Sigmoid colon (tissue), 7 donors: ENCODE measurements around the gene DNAJC27. TPM values are rescaled to one million over a fixed set of nuclear protein-coding genes. Genes with fewer than 3 reads are reported as not detected.

ENCODE experiments used
- DNase-seq: peaks from one replicate; pipeline ENCODE4 v3.0.0-alpha.2; 2019
- H3K27ac ChIP-seq, 4 donors: fragments of 200-600 bp; sonication (generic); one replicate each; pipeline ENCODE4 v1.5.1; 2016 to 2019; ENCODE audit warnings: mild to moderate bottlenecking in 1 of 4
- H3K27me3 ChIP-seq, 3 donors: fragments of 200-600 bp; sonication (generic); one replicate each; pipeline ENCODE4 v1.5.1; 2019; ENCODE audit warnings: mild to moderate bottlenecking in 1 of 3
- H3K36me3 ChIP-seq, 4 donors: fragments of 200-600 bp; sonication (generic); one replicate each; pipeline ENCODE4 v1.5.1; 2016 to 2019
- H3K4me1 ChIP-seq, 4 donors: fragments of 200-600 bp; sonication (generic); one replicate each; pipeline ENCODE4 v1.5.1; 2017 to 2019
- H3K4me3 ChIP-seq, 4 donors: fragments of 200-600 bp; sonication (generic); one replicate each; pipeline ENCODE4 v1.5.1; 2017 to 2019; ENCODE audit warnings: mild to moderate bottlenecking in 2 of 4, moderate library complexity in 1 of 4
- H3K9me3 ChIP-seq, 4 donors: fragments of 200-600 bp in 3 of 4; sonication (generic) in 3 of 4; one replicate each; pipeline versions ENCODE4 v1.5.1 to v1.6.1; 2013 to 2019
- CTCF ChIP-seq, 4 experiments: fragments of 450-650 bp in 3 of 4; fragments of 200-600 bp in 1 of 4; IDR thresholded peaks; one replicate each; pipeline ENCODE4 v1.5.1; 2016 to 2019; ENCODE audit warnings: antibody characterized with exemption in 4 of 4, mild to moderate bottlenecking in 3 of 4, moderate library complexity in 2 of 4
- EP300 ChIP-seq, 4 donors: sonication (generic); formaldehyde crosslinking; IDR thresholded peaks; one replicate each; pipeline ENCODE4 v1.6.1; 2017; ENCODE audit warnings: antibody characterized with exemption in 4 of 4
- POLR2A ChIP-seq, 2 donors: fragments of 450-650 bp; IDR thresholded peaks; one replicate each; pipeline ENCODE4 v1.6.1; 2016; ENCODE audit warnings: antibody characterized with exemption in 2 of 2, mild to moderate bottlenecking in 2 of 2, moderate library complexity in 2 of 2
- POLR2AphosphoS5 ChIP-seq, 4 donors: sonication (generic); formaldehyde crosslinking; IDR thresholded peaks; one replicate each; pipeline ENCODE4 v1.6.1; 2017; ENCODE audit warnings: antibody characterized with exemption in 4 of 4
- WGBS, 2 donors: extraction: QIAGEN DNeasy Blood & Tissue Kit; methylation state at CpG; one replicate each; pipeline ENCODE4 v1.1.7; 2013; 5-methylcytosine and 5-hydroxymethylcytosine counted together
- intact Hi-C: fragments of 100-400 bp; cut with DNase I; formaldehyde crosslinking; loops from one replicate; pipeline ENCODE4 v1.15.1; 2023
- polyA plus RNA-seq, 3 donors: library from polyadenylated mRNA; stranded (reverse); fragments of 200-250 nt; gene quantifications; one replicate each; pipeline ENCODE4 v1.2.3, GENCODE V29; 2013
- total RNA-seq, 4 donors: library from RNA; depleted of rRNA; stranded (reverse); fragments of >200 nt; gene quantifications; one replicate each; pipeline ENCODE4 v1.1.0, GENCODE V29; 2016
- donor health status: healthy with polysubstance abuse.
- donor health status: Bipolar disorder and iron deficiency.
- donor health status: healthy.

DNAJC27 gene
- total and polyA plus RNA-seq, 7 donors: 0.60 to 12.5 (median 6.3) TPM

DNA sequence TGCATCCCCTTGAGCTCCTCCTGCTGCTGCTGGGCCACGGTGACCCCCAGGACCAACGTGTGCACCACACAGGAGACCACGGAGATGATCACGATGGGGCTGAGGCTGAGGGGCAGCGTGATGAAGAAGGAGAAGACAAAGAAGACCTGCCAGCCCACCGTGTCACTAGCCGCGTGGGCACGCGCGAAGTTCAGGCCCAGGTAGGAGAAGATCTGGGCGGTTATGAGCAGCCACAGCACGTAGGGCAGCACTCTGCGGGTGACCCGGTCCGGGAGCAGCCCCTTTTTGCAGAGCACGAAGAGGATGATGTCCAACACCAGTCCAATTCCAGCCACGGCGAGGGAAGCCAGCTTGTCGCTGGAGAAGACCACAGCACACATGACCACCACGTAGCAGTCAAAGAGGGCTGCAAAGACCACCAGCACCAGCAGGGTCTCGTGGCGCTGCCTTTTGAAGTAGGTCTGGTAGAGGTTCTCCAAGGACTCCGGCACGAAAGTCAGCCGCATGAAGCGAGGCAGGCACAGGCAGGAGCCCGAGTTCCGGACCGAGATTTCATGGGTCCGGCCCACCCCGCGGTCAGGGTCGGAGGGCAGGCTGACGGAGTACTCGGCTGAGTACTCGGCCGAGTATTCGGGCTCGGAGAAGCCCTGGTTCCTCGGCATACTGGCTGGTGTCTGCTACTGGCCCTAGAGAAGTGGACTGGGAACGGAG lies 53.3 kb downstream of the DNAJC27 start:
- Histone ChIP-seq H3K27ac (peak overlapping the region; percentile 59 to 72 (median 65)), H3K4me3 (peak overlapping the region; percentile 33 to 75 (median 69)), H3K27me3 (no peaks in the 10 kb centered on the region), H3K36me3 (no peaks in the 10 kb centered on the region), H3K4me1 (peaks cover 0 to 27% (median 17%) of the 10 kb centered on the region in 4 donors), H3K9me3 (no peaks in the 10 kb centered on the region)
- intact Hi-C loops: no loop called here
- no peak for TF ChIP-seq EP300 (IDR thresholded peaks at IDR 0.05)
- no peak for TF ChIP-seq CTCF (IDR thresholded peaks at IDR 0.05)
- no peak for TF ChIP-seq POLR2AphosphoS5 (IDR thresholded peaks at IDR 0.05)
- TF ChIP-seq POLR2A (IDR thresholded peaks at IDR 0.05): no peak
- no peak for DNase-seq
- 89 to 91% methylated on average over 42 of the region's 42 CpGs for WGBS, 2 donors

DNA sequence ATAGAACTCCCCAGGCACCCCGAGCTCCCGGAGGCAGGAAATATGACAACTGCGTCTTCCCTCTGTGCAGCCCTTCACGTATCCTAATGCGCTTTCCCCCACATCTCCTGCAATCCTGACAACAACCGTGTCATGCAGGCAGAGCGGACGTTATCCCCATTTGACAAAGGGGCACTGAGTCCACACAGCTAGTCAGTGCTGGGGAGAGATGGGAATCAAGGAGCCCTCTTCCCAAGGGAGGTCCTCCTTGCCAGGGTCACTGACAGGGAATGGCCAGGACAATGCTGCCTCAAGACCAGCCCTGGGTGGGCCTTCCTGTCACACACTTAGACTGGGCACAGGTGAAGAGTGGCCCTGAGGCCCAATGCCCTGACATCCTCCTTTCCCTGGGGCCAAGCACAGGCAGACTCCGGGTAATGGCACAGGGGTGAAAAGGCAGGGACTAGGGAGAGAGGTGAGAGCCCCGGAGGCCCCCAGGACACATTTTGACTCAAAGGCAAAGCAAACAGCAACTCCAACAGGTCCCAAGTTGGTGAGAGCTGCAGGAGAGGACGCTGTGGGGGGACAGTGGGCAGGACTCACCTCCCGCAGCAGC lies 53.9 kb downstream of the DNAJC27 start:
- no peaks in the 10 kb centered on the region for H3K36me3 ChIP-seq
- H3K27ac ChIP-seq: peak overlapping the region in 2 of 4 donors; percentile 18 to 22
- no peak for TF ChIP-seq CTCF (IDR thresholded peaks at IDR 0.05)
- no peak for TF ChIP-seq EP300 (IDR thresholded peaks at IDR 0.05)
- TF ChIP-seq POLR2A (IDR thresholded peaks at IDR 0.05): no peak
- TF ChIP-seq POLR2AphosphoS5 (IDR thresholded peaks at IDR 0.05): no peak
- intact Hi-C loops: no loop called here
- no peak for DNase-seq
- H3K4me1 ChIP-seq: peaks cover 0 to 27% (median 17%) of the 10 kb centered on the region in 4 donors
- peak overlapping the region in 3 of 4 donors; percentile 68 to 75 (median 70) for H3K4me3 ChIP-seq
- H3K9me3 ChIP-seq: no peaks in the 10 kb centered on the region
- WGBS, 2 donors: 92 to 93% methylated on average over 12 of the region's 12 CpGs
- H3K27me3 ChIP-seq: no peaks in the 10 kb centered on the region

DNA sequence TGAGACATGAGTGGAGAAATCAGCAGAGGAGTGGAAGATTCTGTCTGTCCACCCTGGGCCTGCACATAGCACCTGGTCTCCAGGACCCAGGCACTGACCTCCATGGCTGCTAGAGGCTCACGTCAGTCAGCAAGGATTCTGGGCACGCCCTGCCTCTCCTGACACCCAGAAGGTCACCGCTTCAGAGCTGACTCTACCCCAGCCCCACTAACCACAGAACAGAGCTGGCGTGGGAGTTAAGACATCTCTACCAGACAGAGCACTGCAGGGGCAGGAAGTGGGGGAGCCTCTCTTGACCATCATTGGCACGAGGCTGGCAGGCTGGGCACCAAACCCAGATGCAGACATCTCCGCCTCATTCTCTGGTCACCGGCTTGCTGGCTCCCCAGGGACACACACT lies 54.7 kb downstream of the DNAJC27 start:
- no peak for TF ChIP-seq POLR2A (IDR thresholded peaks at IDR 0.05)
- no peak for TF ChIP-seq POLR2AphosphoS5 (IDR thresholded peaks at IDR 0.05)
- no peaks in the 10 kb centered on the region for H3K9me3 ChIP-seq
- no peaks in the 10 kb centered on the region for H3K36me3 ChIP-seq
- intact Hi-C loops: no loop called here
- no peak for DNase-seq
- H3K4me3 ChIP-seq: peak overlapping the region in 2 of 4 donors; percentile 70 to 75
- H3K4me1 ChIP-seq: peaks cover 0 to 27% (median 17%) of the 10 kb centered on the region in 4 donors
- H3K27me3 ChIP-seq: no peaks in the 10 kb centered on the region
- WGBS, 2 donors: 62 to 80% methylated on average over 7 of the region's 7 CpGs
- H3K27ac ChIP-seq: peak overlapping the region in 2 of 4 donors; percentile 18

- 87% methylated on average over 4 of the region's 4 CpGs for WGBS, 2 donors
- H3K36me3 ChIP-seq: no peaks in the 10 kb centered on the region
- intact Hi-C loops: no loop called here
- H3K4me1 ChIP-seq: peaks cover 0 to 25% (median 15%) of the 10 kb centered on the region in 4 donors
- H3K27ac ChIP-seq: no peak overlapping the region
- H3K9me3 ChIP-seq: no peaks in the 10 kb centered on the region
- TF ChIP-seq POLR2A (IDR thresholded peaks at IDR 0.05) (no peak), EP300 (IDR thresholded peaks at IDR 0.05) (no peak), CTCF (IDR thresholded peaks at IDR 0.05) (no peak), POLR2AphosphoS5 (IDR thresholded peaks at IDR 0.05) (no peak)
- H3K4me3 ChIP-seq: no peak overlapping the region
- no peaks in the 10 kb centered on the region for H3K27me3 ChIP-seq
- DNase-seq: no peak
Measured at GRCh38 chr2:24915796-24916195, 56.0 kb downstream of the DNAJC27 start.

DNA sequence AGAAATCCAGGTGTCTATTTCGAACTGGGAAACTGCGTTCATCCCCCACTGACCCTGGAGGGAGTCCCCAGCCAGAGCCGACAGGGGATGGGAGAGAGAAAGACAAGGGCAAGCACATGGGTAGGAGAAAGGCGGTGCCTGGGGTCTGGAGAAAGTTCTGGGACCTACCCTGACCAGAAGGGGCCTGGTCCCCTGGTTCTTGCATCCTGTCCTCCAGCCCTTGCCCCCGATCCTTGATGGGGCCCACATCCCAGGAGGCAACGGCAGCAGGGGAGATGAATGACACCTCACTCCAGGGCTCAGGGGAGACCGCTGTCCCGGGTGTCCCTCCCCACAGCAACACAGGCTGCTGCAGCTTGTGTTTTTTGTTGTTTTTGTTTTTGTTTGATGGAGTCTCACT lies 56.6 kb downstream of the DNAJC27 start:
- no peak for TF ChIP-seq POLR2AphosphoS5 (IDR thresholded peaks at IDR 0.05)
- TF ChIP-seq EP300 (IDR thresholded peaks at IDR 0.05): no peak
- TF ChIP-seq CTCF (IDR thresholded peaks at IDR 0.05): no peak
- no peak for TF ChIP-seq POLR2A (IDR thresholded peaks at IDR 0.05)
- Histone ChIP-seq H3K36me3 (no peaks in the 10 kb centered on the region), H3K4me3 (no peak overlapping the region), H3K27ac (no peak overlapping the region), H3K9me3 (no peaks in the 10 kb centered on the region), H3K27me3 (no peaks in the 10 kb centered on the region), H3K4me1 (peaks cover 0 to 21% (median 10%) of the 10 kb centered on the region in 4 donors)
- no peak for DNase-seq
- intact Hi-C loops: no loop called here
- WGBS, 2 donors: 78 to 87% methylated on average over 8 of the region's 8 CpGs
